SKM-1 (cell line): Measurements from ENCODE around the gene SLC23A2.
"Not testable (repeated sequence)": the region's sequence is repeated elsewhere in the genome, so short reads cannot be mapped to it uniquely, and the experiment has no call there.

Experiments used
- DNase-seq: peaks from one replicate; lab custom pipeline; 2025; ENCODE audit not compliant: unreplicated experiment; lab: John Stamatoyannopoulos, UW

SLC23A2 gene

GRCh38 chr20:4853004-4853403 lies 148.3 kb downstream of the SLC23A2 start:
- no peak for DNase-seq

DNA sequence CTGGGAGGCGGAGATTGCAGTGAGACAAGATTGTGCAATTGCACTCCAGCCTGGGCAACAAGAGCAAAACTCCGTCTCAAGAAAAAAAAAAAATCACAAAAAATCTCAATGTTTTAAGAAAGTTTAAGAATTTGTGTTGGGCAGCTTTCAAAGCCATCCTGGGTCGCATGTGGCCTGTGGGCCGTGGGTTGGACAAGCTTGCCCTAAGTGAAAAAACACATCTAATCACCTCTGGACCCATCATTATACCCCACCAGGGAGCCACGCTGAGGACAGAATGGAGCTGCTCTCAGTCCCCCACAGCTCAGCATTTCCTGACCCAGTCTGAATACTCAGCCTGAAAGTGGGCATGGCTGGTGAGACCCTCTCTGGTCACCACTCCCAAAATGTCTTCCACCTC lies 150.3 kb downstream of the SLC23A2 start:
- no peak for DNase-seq

- not testable (repeated sequence) for DNase-seq
Observed at GRCh38 chr20:4848829-4849228, 152.5 kb downstream of the SLC23A2 start.

DNA sequence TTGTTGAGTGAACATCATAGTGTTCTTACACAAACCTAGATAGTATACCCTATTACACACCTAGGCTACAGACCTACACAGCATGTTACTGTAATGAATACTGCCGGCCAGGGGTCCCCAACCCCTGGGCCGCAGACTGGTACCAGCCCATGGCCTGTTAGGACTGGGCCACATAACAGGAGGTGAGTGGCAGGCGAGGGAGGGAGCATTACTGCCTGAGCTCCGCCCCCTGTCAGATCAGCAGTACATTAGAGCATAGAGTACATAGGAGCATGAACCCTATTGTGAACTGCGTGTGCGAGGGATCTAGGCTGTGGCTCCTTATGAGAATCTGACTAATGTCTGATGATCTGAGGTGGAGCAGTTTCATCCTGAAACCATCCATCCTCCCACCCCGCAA lies 153.3 kb downstream of the SLC23A2 start:
- no peak for DNase-seq

DNA sequence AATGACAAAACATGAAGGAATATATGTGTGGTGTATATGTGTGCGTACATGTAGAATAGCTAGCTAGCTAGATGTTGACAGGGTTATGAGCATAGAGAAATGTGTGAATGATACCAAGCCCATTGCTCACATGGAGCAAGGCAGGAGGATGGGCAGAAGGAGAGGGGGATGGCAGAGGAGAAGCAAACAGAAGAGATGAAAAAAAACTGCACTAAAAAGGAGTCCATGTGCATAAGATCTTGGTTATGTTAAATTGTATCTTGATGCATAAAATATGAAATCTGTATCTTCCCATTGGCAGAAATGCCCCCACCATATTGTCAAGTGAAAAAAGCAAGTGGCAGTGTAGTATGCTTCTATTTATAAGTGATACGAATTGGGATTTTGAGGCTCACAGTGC lies 154.5 kb downstream of the SLC23A2 start:
- DNase-seq: no peak

DNA sequence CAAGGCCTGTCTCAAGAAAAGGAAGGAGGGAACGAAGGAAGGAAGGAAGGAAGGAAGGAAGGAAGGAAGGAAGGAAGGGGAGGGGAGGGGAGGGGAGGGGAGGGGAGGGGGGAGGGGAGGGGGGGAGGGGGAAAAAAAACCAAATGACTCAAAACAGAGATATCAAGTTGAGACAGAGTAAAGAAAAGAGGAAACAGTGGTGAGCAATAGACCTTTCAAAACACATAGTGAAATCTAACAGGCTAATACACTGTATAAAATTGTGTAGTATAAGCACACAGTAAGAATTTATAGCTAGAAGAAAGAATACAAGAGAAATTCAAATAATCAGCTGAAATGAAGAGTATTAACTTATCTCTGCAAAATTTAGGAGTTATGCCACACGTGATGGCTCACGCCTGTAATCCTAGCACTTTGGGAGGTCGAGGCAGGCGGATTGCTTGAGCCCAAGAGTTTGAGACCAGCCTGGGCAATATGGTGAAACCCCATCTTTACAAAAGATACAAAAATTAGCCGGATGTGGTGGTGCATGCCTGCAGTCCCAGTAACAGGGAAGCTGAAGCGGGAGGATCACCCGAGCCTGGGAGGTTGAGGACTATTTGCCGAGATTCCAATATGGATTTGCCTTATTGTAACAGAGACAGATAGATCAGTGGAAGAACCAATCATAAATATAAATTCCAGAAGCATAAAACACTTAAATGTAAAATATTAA lies 156.4 kb downstream of the SLC23A2 start:
- peak; percentile 18 for DNase-seq

DNA sequence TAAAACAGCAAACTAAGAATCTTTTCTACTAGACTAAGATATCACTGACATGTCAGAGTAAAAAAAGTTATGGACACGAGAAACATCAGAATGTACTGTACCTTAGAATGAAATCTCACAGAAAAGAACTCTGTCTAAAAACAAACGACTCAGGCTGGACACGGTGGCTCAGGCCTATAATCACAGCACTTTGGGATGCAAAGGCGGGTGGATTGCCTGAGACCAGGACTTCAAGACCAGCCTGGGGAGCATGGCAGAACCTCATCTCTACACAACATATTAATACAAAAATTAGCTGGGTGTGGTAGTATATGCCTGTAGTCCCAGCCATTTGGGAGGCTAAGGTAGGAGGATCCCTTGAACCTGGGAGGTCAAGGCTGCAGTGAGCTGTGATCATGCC lies 157.0 kb downstream of the SLC23A2 start:
- DNase-seq: no peak

- no peak for DNase-seq
Observed at GRCh38 chr20:4840801-4841200, 160.5 kb downstream of the SLC23A2 start.

DNA sequence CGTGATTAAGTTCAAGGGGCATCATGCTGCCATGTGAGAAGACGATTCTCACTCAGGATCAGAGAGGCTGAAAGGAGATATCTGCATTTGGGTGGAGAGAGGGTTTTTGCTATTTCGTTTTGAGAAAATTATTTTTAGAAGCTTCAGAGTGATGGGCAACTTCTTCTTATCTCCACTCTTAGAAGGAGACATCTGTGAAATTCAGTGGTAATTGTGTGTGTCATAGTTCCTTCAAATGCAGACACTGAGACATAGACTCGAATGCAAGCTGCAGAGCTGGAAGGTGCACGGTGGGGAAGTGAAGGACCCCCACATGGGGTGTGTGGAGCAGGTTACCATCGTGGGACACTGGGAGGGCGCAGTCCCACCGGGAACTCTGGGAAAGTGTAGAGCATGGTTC lies 162.8 kb downstream of the SLC23A2 start:
- no peak for DNase-seq

GRCh38 chr20:4837760-4838159 lies 163.6 kb downstream of the SLC23A2 start:
- no peak for DNase-seq

DNA sequence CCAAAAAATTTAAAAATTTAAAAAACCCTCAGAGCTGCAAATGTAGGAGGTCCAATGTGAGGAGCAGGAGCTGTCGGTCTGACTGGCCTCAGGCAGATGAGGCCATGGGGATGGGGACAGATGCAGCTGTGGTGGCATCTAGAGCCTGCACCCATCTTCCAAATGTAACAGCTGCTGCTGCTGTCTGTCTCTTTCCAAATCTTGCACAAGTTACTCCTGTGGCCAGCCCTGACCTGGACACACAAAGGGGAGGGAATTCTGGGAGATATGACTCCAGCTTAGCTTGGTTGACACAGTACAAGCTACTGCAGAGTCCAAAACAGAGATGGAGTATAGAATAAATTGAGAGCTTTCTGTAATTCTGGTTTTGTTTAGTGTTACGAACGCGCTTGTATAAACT lies 164.4 kb downstream of the SLC23A2 start:
- no peak for DNase-seq

DNA sequence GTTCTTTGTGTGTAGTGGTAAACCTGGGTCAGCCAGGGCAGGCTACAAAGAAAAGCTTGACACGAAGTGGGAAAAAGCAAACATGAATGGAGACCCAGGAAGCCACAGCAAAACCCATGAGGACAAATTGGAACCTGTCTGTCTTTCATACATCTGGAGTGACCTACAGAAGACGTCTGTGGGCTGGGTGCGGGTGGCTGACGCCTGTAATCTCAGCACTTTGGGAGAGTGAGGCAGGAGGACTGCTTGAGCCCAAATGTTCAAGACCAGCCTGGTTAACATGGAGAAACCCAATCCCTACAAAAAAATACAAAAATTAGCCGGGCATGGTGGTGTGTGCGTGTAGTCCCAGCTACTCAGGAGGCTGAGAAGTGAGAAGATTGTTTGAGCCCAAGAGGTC lies 164.8 kb downstream of the SLC23A2 start:
- no peak for DNase-seq

- no peak for DNase-seq
Observed at GRCh38 chr20:4835244-4836177, 165.8 kb downstream of the SLC23A2 start.

GRCh38 chr20:4833074-4833728 lies 168.1 kb downstream of the SLC23A2 start:
- no peak for DNase-seq

DNA sequence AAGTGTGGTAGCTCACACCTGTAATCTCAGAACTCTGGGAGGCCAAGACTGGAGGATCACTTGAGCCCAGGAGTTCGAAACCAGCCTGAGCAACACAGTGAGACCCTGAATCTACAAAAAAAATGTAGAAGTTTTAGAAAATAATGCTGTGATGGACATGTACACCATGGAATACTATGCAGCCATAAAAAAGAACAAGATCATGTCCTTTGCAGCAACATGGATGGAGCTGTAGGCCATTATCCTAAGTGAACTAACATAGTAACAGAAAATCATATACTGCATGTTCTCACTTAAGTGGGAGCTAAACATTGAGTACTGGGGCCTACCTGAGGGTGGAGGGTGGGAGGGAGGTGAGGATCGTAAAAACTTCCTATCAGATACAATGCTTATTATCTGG lies 168.8 kb downstream of the SLC23A2 start:
- DNase-seq: no peak

DNA sequence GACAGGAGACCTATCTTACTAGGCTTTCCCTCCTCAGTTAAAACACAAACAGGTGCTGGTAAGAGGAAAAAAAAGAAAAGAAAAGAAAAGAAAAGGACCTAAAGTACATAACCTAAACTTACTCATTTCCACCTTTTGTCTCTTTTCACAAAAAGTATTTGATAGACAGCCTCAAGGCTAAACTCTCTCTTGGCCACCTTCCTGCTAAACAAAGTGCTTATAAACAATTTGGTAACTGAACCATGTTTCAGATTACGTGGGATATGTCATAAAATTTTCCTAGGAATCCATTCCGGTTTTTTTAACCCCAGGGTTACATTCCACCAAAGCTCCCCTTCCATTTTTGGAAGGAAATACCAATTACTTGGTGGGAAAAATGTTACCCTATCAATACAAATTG lies 170.6 kb downstream of the SLC23A2 start:
- DNase-seq: no peak

GRCh38 chr20:4830259-4830658 lies 171.1 kb downstream of the SLC23A2 start:
- DNase-seq: no peak

DNA sequence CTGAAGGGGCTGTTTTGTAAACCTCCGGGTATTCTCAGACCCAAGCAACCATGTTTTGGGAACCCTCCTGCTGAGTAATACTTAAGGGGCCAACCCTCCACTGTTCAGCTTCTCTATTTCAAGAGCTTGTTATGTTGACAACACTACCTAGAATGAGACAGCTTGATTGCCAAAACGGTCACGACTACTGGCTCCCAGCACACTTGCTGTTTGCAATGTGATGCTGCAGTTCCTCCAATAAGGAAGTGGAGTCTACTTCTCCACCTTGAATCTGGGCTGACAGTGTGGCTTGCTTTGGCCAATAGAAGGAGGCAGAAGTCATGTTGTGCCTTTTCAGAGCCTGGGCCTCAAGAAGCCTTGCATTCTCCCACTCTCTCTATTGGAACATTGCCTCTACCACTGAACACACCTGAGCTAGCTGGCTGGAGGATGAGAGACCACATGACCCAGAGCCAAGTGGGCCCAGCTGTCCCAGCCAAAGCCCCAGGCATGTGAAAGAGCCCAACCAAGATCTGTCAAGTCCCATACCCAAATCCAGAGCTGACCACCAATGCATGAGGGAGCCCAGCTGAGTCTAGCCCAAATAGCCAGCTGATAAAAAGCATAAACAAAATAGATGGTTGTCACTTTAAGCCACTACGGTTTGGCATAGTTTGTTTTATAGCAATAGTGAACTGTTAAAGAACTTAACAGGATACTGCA lies 171.6 kb downstream of the SLC23A2 start:
- DNase-seq: peak; percentile 49

DNA sequence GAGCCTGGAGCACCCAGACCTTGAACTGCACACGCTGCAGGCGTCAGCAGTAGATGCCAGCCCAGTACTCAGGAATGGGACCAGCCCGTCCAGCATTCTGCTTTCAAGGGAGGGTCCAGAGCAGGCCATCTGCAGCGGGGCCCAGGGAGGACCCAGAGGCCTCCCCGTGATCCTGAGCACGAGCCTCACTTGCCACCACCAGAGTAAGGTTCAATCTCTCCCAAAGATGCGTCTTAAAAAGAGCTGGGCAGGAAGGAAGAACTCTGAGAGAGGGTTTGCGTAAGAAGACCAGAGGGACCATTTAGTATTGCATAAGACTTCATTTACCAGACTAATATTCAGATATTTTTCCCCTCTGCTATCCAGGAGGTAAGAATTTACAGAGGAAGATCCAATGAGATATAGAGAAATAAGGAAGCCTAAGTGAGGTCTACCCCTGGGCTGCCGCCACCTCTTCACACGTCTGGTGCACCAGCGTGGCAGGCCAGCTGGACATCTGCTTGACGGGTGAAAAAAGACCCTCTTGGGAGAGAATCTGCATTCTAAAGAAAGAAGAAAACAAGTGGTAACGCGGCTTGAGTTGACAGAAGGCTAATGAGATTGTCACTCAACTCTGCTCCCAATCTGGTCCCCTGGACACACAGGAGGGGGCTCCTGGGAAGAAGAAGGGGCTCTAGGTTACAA lies 172.3 kb downstream of the SLC23A2 start:
- no peak for DNase-seq

- no peak for DNase-seq
Observed at GRCh38 chr20:4821590-4821989, 179.7 kb downstream of the SLC23A2 start.
